SK-N-SH (cell line): ENCODE data around the gene AIF1L. TPM values are rescaled to one million over a fixed set of nuclear protein-coding genes. Genes with fewer than 3 reads are reported as not detected.

Experiments
- CTCF ChIA-PET: fragments of 300-600, 350-600 bp; formaldehyde crosslinking; extraction: SDS; loops from one replicate; lab custom pipeline; 2021; lab: Yijun Ruan, JAX
- POLR2A ChIA-PET: fragments of 350-600 bp; sonication (Branson Sonifier 250); formaldehyde crosslinking; extraction: SDS; loops from one replicate; lab custom pipeline; 2020; ENCODE audit warnings: antibody characterized with exemption, inconsistent platforms; lab: Yijun Ruan, JAX
- DNase-seq: peaks from one replicate; pipeline ENCODE4 v3.0.0; 2012
- H2AFZ ChIP-seq: fragments of 200-600 bp; sonication (generic); 2 replicates; pipeline ENCODE4 v1.8.1; 2016; ENCODE audit warnings: antibody characterized with exemption, mild to moderate bottlenecking, low read depth
- H3F3A ChIP-seq: fragments of 200-600 bp; sonication (generic); replicated peaks from 2 replicates; pipeline ENCODE3; 2016; ENCODE audit warnings: antibody characterized with exemption, mild to moderate bottlenecking; ENCODE audit not compliant: insufficient read depth
- H3K27ac ChIP-seq, 2 experiments: fragments of 200-500 bp in 1 of 2; fragments of 200-600 bp in 1 of 2; sonication (Bioruptor generic) in 1 of 2; sonication (generic), shearing (Covaris generic) in 1 of 2; 2 replicates each; pipeline versions ENCODE4 v1.5.1 to v1.6.1; 2014 to 2016; ENCODE audit warnings: low read depth in 2 of 2, inconsistent platforms in 1 of 2, low read length in 1 of 2, mild to moderate bottlenecking in 1 of 2, mixed read lengths in 1 of 2
- H3K27me3 ChIP-seq: fragments of 200-600 bp; sonication (generic), shearing (Covaris generic); 2 replicates; pipeline ENCODE4 v1.6.1; 2016; ENCODE audit warnings: mixed run types; ENCODE audit not compliant: insufficient read depth
- H3K36me3 ChIP-seq, 2 experiments: fragments of 200-500 bp in 1 of 2; fragments of 200-600 bp in 1 of 2; sonication (Bioruptor generic) in 1 of 2; sonication (generic) in 1 of 2; replicated peaks in 1 of 2; 2 replicates each; pipeline versions ENCODE3 to v1.5.1; 2014 to 2016; ENCODE audit warnings: low read length in 1 of 2, mild to moderate bottlenecking in 1 of 2; ENCODE audit not compliant: insufficient read depth in 2 of 2, control insufficient read depth in 1 of 2
- H3K4me1 ChIP-seq, 2 experiments: fragments of 200-500 bp in 1 of 2; fragments of 200-600 bp in 1 of 2; sonication (Bioruptor generic) in 1 of 2; sonication (generic), shearing (Covaris generic) in 1 of 2; 2 replicates each; pipeline versions ENCODE4 v1.5.1 to v1.6.1; 2014 to 2016; ENCODE audit warnings: low read depth in 1 of 2, low read length in 1 of 2, mixed run types in 1 of 2; ENCODE audit not compliant: insufficient read depth in 2 of 2, control insufficient read depth in 1 of 2
- H3K4me2 ChIP-seq: fragments of 200-600 bp; sonication (generic), shearing (Covaris generic); 2 replicates; pipeline ENCODE4 v1.6.1; 2017; ENCODE audit warnings: mixed run types
- H3K4me3 ChIP-seq, 2 experiments: fragments of 200-500 bp in 1 of 2; fragments of 200-600 bp in 1 of 2; sonication (Bioruptor generic) in 1 of 2; sonication (generic), shearing (Covaris generic) in 1 of 2; 2 replicates each; pipeline versions ENCODE4 v1.5.1 to v1.8.1; 2014 to 2016; ENCODE audit warnings: low read depth in 2 of 2, inconsistent platforms in 1 of 2, low read length in 1 of 2, mild to moderate bottlenecking in 1 of 2, mixed read lengths in 1 of 2, moderate library complexity in 1 of 2
- H3K79me2 ChIP-seq: fragments of 200-600 bp; sonication (generic); 2 replicates; pipeline ENCODE4 v1.8.1; 2017; ENCODE audit warnings: mild to moderate bottlenecking; ENCODE audit not compliant: insufficient read depth
- H3K9ac ChIP-seq: fragments of 200-600 bp; sonication (generic); 2 replicates; pipeline ENCODE4 v1.6.1; 2017; ENCODE audit warnings: mixed run types
- H3K9me2 ChIP-seq: fragments of 200-600 bp; sonication (generic); 2 replicates; pipeline ENCODE4 v1.6.1; 2017; ENCODE audit warnings: mixed run types
- H3K9me3 ChIP-seq: fragments of 200-600 bp; sonication (generic); 2 replicates; pipeline ENCODE4 v1.6.1; 2017; ENCODE audit warnings: mixed run types, mild to moderate bottlenecking, moderate library complexity
- H4K20me1 ChIP-seq: fragments of 200-600 bp; sonication (generic); 2 replicates; pipeline ENCODE4 v1.6.1; 2017; ENCODE audit warnings: mild to moderate bottlenecking, mixed run types; ENCODE audit not compliant: insufficient read depth
- EP300 ChIP-seq, 2 experiments: IDR thresholded peaks; 2 replicates each; pipeline versions ENCODE4 v1.4.0 to v1.6.1; 2012; ENCODE audit warnings: borderline replicate concordance in 1 of 2, low read depth in 1 of 2, low read length in 1 of 2
- EZH2phosphoT487 ChIP-seq: fragments of 200-600 bp; sonication (generic); IDR thresholded peaks from 2 replicates; pipeline ENCODE4 v1.6.1; 2017; ENCODE audit warnings: low read depth, mixed run types, mild to moderate bottlenecking, antibody characterized with exemption, moderate library complexity, borderline replicate concordance
- FOSL2 ChIP-seq: IDR thresholded peaks from 2 replicates; pipeline ENCODE4 v1.4.0; 2012; ENCODE audit warnings: low read depth, mild to moderate bottlenecking, moderate library complexity, borderline replicate concordance
- JUND ChIP-seq: IDR thresholded peaks from 2 replicates; pipeline ENCODE4 v1.4.0; 2012
- NFIC ChIP-seq: IDR thresholded peaks from 2 replicates; pipeline ENCODE4 v1.4.0; 2012; ENCODE audit warnings: borderline replicate concordance
- POLR2AphosphoS5 ChIP-seq: IDR thresholded peaks from 2 replicates; pipeline ENCODE4 v1.6.1; 2012; ENCODE audit warnings: low read depth, low read length
- RAD21 ChIP-seq: IDR thresholded peaks from 2 replicates; pipeline ENCODE4 v1.6.1; 2012; ENCODE audit warnings: mild to moderate bottlenecking, low read length
- RXRA ChIP-seq: IDR thresholded peaks from 2 replicates; pipeline ENCODE4 v1.4.0; 2012; ENCODE audit warnings: low read depth, mild to moderate bottlenecking, borderline replicate concordance
- TEAD4 ChIP-seq: IDR thresholded peaks from 2 replicates; pipeline ENCODE4 v1.4.0; 2012; ENCODE audit warnings: mild to moderate bottlenecking, borderline replicate concordance; ENCODE audit not compliant: insufficient read depth
- USF2 ChIP-seq: fragments of 150-350 bp; IDR thresholded peaks from 2 replicates; pipeline ENCODE4 v1.6.1; 2017; ENCODE audit warnings: antibody characterized with exemption, low read length, low read depth, borderline replicate concordance
- ZBTB33 ChIP-seq: IDR thresholded peaks from 2 replicates; pipeline ENCODE4 v1.4.0; 2012; ENCODE audit warnings: low read depth, borderline replicate concordance
- WGBS: methylation state at CpG from one replicate; pipeline ENCODE4 v1.1.6; 2017; ENCODE audit warnings: low lambda C conversion rate; 5-methylcytosine and 5-hydroxymethylcytosine counted together
- polyA plus RNA-seq, 3 experiments: library from polyadenylated mRNA; depleted of rRNA; stranded (reverse); fragments of >200 nt; gene quantifications; 2 replicates each; pipeline ENCODE4 v1.2.3, GENCODE V29; 2012
- TF ChIP-seq, protein P1 (sequence below): IDR thresholded peaks from 2 replicates; pipeline ENCODE4 v1.4.0; 2012; ENCODE audit warnings: low read depth, borderline replicate concordance
- TF ChIP-seq, protein P2 (sequence below): fragments of 150-350 bp; IDR thresholded peaks from 2 replicates; pipeline ENCODE4 v1.6.1; 2016; ENCODE audit warnings: mild to moderate bottlenecking, low read depth, low read length
- TF ChIP-seq, protein P3 (sequence below): IDR thresholded peaks from 2 replicates; pipeline ENCODE4; 2012

Gene AIF1L
- polyA plus RNA-seq, 1 of the 3 experiments (the other 2 are of a cell fraction), result 0.26 TPM

DNA sequence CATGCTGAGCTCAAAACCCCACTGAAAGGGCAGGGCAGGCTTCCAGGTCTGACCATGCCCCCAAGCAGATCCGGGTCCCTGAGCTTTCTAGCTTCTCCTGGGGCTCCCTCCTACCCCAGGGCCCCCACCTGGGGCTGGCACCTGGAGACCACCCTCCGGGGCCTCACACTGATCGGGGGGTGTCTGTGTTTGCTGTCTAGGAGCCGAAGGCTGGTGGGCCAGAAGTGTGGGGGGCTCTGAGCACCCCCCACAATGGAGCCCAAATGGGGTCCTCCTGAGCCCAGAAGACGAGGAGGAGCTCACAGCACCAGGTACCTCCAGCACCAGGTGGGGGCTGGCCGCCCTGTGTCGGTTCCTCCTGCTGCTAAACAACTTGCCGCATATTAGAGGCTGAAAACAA lies 47.5 kb upstream of the AIF1L start:
- Histone ChIP-seq H3K9ac (no peak overlapping the region), H2AFZ (no peak overlapping the region), H3K27me3 (no peaks in the 10 kb centered on the region), H4K20me1 (no peaks in the 10 kb centered on the region), H3K4me3 (no peak overlapping the region), H3K9me2 (no peaks in the 10 kb centered on the region), H3K9me3 (no peaks in the 10 kb centered on the region), H3F3A (no peaks in the 10 kb centered on the region), H3K79me2 (no peaks in the 10 kb centered on the region), H3K27ac (no peak overlapping the region), H3K4me1 (no peaks in the 10 kb centered on the region; a peak in 1 of 4 replicates), H3K4me2 (no peak overlapping the region)
- 78% methylated on average over 6 of the region's 8 CpGs for WGBS
- DNase-seq, result no peak
- CTCF ChIA-PET, result interaction anchor here (0.6 to 5.8 kb wide), 8 partner anchors 8 to 348 kb away, joined by 3 to 116 read pairs (median 4); no protein-coding TSS in a partner anchor
- POLR2A ChIA-PET, result no interaction called here
- TF ChIP-seq FOSL2, result no peak
- no peak for TF ChIP-seq JUND
- TF ChIP-seq EZH2phosphoT487, result no peak
- TF ChIP-seq RAD21, result no peak
- TF ChIP-seq, protein P1, sequence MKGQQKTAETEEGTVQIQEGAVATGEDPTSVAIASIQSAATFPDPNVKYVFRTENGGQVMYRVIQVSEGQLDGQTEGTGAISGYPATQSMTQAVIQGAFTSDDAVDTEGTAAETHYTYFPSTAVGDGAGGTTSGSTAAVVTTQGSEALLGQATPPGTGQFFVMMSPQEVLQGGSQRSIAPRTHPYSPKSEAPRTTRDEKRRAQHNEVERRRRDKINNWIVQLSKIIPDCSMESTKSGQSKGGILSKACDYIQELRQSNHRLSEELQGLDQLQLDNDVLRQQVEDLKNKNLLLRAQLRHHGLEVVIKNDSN, result no peak
- TF ChIP-seq, protein P2, sequence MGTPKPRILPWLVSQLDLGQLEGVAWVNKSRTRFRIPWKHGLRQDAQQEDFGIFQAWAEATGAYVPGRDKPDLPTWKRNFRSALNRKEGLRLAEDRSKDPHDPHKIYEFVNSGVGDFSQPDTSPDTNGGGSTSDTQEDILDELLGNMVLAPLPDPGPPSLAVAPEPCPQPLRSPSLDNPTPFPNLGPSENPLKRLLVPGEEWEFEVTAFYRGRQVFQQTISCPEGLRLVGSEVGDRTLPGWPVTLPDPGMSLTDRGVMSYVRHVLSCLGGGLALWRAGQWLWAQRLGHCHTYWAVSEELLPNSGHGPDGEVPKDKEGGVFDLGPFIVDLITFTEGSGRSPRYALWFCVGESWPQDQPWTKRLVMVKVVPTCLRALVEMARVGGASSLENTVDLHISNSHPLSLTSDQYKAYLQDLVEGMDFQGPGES, result no peak
- no peak for TF ChIP-seq EP300 (IDR thresholded peaks at IDR 0.05; ENCODE audit: borderline replicate concordance in 1 of 2, low read depth in 1 of 2, low read length in 1 of 2)
- TF ChIP-seq, protein P3, sequence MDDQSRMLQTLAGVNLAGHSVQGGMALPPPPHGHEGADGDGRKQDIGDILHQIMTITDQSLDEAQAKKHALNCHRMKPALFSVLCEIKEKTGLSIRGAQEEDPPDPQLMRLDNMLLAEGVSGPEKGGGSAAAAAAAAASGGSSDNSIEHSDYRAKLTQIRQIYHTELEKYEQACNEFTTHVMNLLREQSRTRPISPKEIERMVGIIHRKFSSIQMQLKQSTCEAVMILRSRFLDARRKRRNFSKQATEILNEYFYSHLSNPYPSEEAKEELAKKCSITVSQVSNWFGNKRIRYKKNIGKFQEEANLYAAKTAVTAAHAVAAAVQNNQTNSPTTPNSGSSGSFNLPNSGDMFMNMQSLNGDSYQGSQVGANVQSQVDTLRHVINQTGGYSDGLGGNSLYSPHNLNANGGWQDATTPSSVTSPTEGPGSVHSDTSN, result no peak
- TF ChIP-seq RXRA, result no peak
- TF ChIP-seq ZBTB33, result no peak
- TF ChIP-seq USF2, result no peak
- no peak for TF ChIP-seq NFIC
- TF ChIP-seq TEAD4, result no peak
- no peak for TF ChIP-seq POLR2AphosphoS5
- TF ChIP-seq, all 33 proteins: peak for 0
- no peaks in the 10 kb centered on the region for H3K36me3 ChIP-seq
